SK-N-SH treated with all-trans-retinoic acid at 6 μM for 48 hours (cell line): ENCODE data around the gene AKAP9.

Source experiments
- ARNTL ChIP-seq: fragments of 450-650 bp; formaldehyde crosslinking; IDR thresholded peaks from 2 replicates; pipeline ENCODE4 v1.5.0; 2020; ENCODE audit warnings: low read depth, mild to moderate bottlenecking, moderate library complexity, borderline replicate concordance
- TCF4 ChIP-seq: fragments of 250-450 bp; sonication (Bioruptor Pico); IDR thresholded peaks from 2 replicates; pipeline ENCODE4 v1.8.0; 2021; ENCODE audit warnings: mild to moderate bottlenecking, moderate library complexity, borderline replicate concordance
- TF ChIP-seq, protein P1 (sequence below): fragments of 250-450 bp; sonication (Bioruptor Pico); IDR thresholded peaks from 2 replicates; pipeline ENCODE4 v1.8.0; 2021; ENCODE audit warnings: low read depth, mild to moderate bottlenecking, moderate library complexity, borderline replicate concordance
- TF ChIP-seq, protein P2 (sequence below): fragments of 250-450 bp; sonication (Bioruptor Pico); IDR thresholded peaks from 2 replicates; pipeline ENCODE4 v1.5.1; 2020; ENCODE audit warnings: low read depth, mild to moderate bottlenecking, moderate library complexity

GRCh38 chr7:91940171-91940570 is 491 bp upstream of the AKAP9 start:
- TF ChIP-seq TCF4 (CRISPR knock-in tag) (no peak), ARNTL (CRISPR knock-in tag) (no peak)
- TF ChIP-seq, protein P1, sequence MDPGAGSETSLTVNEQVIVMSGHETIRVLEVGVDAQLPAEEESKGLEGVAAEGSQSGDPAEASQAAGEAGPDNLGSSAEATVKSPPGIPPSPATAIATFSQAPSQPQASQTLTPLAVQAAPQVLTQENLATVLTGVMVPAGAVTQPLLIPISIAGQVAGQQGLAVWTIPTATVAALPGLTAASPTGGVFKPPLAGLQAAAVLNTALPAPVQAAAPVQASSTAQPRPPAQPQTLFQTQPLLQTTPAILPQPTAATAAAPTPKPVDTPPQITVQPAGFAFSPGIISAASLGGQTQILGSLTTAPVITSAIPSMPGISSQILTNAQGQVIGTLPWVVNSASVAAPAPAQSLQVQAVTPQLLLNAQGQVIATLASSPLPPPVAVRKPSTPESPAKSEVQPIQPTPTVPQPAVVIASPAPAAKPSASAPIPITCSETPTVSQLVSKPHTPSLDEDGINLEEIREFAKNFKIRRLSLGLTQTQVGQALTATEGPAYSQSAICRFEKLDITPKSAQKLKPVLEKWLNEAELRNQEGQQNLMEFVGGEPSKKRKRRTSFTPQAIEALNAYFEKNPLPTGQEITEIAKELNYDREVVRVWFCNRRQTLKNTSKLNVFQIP, result no peak
- TF ChIP-seq, protein P2, sequence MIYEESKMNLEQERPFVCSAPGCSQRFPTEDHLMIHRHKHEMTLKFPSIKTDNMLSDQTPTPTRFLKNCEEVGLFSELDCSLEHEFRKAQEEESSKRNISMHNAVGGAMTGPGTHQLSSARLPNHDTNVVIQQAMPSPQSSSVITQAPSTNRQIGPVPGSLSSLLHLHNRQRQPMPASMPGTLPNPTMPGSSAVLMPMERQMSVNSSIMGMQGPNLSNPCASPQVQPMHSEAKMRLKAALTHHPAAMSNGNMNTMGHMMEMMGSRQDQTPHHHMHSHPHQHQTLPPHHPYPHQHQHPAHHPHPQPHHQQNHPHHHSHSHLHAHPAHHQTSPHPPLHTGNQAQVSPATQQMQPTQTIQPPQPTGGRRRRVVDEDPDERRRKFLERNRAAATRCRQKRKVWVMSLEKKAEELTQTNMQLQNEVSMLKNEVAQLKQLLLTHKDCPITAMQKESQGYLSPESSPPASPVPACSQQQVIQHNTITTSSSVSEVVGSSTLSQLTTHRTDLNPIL (CRISPR knock-in tag), result no peak
